Fibroblast of mammary gland (primary cell): ENCODE data around the gene TNNC2.
A peak's percentile ranks its signal among the peaks of the same experiment; 100 is the strongest.

ENCODE experiments used
- DNase-seq: peaks from one replicate; pipeline ENCODE4 v3.0.0-alpha.2; 2010; ENCODE audit warnings: low read depth
- H3K4me3 ChIP-seq: 2 replicates; pipeline ENCODE4 v1.5.1; 2011; ENCODE audit warnings: low read depth, mild to moderate bottlenecking, low read length, moderate library complexity; ENCODE audit not compliant: control insufficient read depth
- TF ChIP-seq, protein P1 (sequence below): conservative IDR thresholded peaks from 2 replicates; pipeline ENCODE4 v1.5.1; 2011; ENCODE audit warnings: low read depth, low read length, inconsistent platforms; ENCODE audit not compliant: control insufficient read depth, insufficient read depth

Gene TNNC2

GRCh38 chr20:45857114-45857881, 30.2 kb upstream of the TNNC2 start, which contains the start of the genes ACOT8 and ZSWIM3:
Gene ACOT8 (minus strand): TSS chr20:45857392. CDS start chr20:45857315, 77 bp downstream.
Gene ZSWIM3 (plus strand): TSS chr20:45857614. CDS start chr20:45857826, 212 bp downstream.
- peak; percentile 100 for DNase-seq
- peak within 1 kb of the TSS; percentile 87 for H3K4me3 ChIP-seq
- TF ChIP-seq, protein P1, sequence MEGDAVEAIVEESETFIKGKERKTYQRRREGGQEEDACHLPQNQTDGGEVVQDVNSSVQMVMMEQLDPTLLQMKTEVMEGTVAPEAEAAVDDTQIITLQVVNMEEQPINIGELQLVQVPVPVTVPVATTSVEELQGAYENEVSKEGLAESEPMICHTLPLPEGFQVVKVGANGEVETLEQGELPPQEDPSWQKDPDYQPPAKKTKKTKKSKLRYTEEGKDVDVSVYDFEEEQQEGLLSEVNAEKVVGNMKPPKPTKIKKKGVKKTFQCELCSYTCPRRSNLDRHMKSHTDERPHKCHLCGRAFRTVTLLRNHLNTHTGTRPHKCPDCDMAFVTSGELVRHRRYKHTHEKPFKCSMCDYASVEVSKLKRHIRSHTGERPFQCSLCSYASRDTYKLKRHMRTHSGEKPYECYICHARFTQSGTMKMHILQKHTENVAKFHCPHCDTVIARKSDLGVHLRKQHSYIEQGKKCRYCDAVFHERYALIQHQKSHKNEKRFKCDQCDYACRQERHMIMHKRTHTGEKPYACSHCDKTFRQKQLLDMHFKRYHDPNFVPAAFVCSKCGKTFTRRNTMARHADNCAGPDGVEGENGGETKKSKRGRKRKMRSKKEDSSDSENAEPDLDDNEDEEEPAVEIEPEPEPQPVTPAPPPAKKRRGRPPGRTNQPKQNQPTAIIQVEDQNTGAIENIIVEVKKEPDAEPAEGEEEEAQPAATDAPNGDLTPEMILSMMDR = no peak

- DNase-seq = no peak
- TF ChIP-seq, protein P1 = no peak
- H3K4me3 ChIP-seq = no peak overlapping the region
Observed at GRCh38 chr20:45853484-45853883, 26.4 kb upstream of the TNNC2 start.

GRCh38 chr20:45852326-45852725, 25.2 kb upstream of the TNNC2 start:
- no peak for DNase-seq
- H3K4me3 ChIP-seq = no peak overlapping the region
- TF ChIP-seq, protein P1 = no peak

DNA sequence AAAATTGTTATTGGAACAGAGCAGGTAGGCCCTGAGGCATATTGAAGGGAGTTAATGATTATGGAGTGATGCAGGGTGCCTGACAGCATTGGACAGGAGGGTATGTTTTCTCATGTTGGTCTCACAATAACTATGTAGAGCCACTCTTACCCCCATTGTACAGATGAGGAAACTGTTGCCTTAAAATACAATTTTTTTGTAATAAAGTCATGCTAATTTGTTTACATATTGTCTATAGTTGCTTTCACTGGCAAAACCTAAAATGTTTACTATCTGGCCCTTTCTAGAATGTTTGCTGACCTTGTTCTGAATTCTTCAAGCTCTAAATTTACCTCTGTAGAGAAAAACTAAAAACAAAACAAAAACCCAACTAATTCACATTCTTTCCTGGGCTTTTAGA, 24.4 kb upstream of the TNNC2 start:
- DNase-seq = no peak
- TF ChIP-seq, protein P1 = no peak

DNA sequence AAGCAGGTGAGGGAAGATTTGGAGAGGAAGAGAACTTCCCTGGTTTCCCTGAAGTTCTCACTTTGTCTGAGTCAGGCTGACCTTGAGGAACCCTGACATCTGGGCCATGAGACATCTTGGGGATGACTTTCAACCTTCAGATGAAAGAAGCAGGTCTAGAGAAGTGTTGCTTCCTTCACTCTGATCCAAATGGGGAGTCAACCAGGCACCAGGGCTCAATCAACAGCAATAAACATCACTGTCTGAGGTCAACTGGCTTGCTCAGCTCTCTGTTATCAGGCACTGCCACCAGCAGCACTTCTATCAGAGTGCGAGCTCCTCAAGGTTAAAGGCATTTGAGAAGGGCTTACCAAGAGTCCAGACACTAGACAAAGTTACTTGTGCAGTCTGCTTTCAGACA, 23.8 kb upstream of the TNNC2 start:
- TF ChIP-seq, protein P1 = no peak
- no peak overlapping the region for H3K4me3 ChIP-seq
- no peak for DNase-seq

More for the DNA sequence above, 24.4 kb upstream of the TNNC2 start:
- H3K4me3 ChIP-seq = no peak overlapping the region

DNA sequence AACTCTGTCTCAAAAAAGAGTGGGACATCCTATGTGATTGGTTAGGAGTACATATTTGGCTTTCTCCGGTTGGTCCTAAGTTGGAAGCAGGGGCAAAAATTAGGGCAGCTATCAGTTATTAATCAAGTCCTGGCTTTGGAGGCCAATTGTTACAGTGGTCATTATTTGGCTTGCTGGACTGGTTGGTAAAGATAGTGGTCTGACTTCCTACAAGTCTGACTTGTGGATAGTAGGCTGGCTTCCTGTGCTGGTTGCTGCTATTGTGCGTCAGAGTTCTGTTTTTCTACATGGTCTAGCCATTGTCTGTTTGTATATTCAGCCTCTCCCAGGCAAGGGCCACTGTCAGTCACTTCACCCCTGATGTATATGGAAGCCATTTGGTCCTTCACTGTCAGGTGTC, 23.1 kb upstream of the TNNC2 start:
- TF ChIP-seq, protein P1 = no peak
- no peak for DNase-seq
- no peak overlapping the region for H3K4me3 ChIP-seq

DNA sequence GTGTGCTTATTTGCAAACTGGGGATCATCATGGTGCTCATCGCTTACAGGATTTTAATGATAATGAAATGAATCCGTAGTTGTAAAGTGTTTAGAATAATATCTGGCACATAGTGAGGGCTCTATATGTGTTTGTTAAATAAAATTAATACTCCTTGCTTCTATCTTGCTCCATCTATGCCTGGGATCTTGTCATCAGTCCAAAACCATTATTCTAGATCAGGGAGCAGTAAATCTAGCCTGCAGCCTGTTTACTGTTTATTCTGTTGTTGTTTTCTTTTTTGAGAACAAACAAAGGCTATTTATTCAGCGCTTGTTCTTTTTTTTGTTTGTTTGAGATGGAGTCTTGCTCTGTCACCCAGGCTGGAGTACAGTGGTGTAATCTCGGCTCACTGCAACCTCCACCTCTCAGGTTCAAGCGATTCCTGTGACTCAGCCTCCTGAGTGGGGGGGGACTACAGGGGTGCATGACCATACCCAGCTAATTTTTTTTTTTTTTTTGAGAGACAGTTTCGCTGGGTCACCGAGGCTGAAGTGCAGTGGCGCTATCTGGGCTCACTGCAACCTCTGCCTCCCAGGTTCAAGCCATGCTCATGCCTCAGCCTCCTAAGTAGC, 22.0 kb upstream of the TNNC2 start:
- no peak for DNase-seq
- no peak overlapping the region for H3K4me3 ChIP-seq
- TF ChIP-seq, protein P1 = no peak
